Measurements from ENCODE around the gene SNUPN. TPM values are rescaled to one million over a fixed set of nuclear protein-coding genes. Genes with fewer than 3 reads are reported as not detected.

The SNUPN gene
- total RNA-seq, 2 donors from 2014 or later = 17.2 to 26.4 TPM

- Histone ChIP-seq H3K9me3 (ENCODE audit: control insufficient read depth, low read length) (no peaks in the 10 kb centered on the region), H3K27ac (ENCODE audit: low read depth, low read length) (no peak overlapping the region), H3K27me3 (ENCODE audit: control insufficient read depth, insufficient read depth, low read length, poor library complexity, severe bottlenecking) (no peaks in the 10 kb centered on the region), H3K9ac (ENCODE audit: extremely low read depth, low read length, poor library complexity, severe bottlenecking) (no peak overlapping the region), H3K36me3 (ENCODE audit: control insufficient read depth, insufficient read depth, low read length) (no peaks in the 10 kb centered on the region), H3K4me3 (ENCODE audit: low read length) (no peak overlapping the region), H3K4me1 (ENCODE audit: control insufficient read depth, insufficient read depth, low read length) (no peaks in the 10 kb centered on the region)
- Mint-ChIP-seq H3K36me3 (ENCODE audit: low read depth) (no peaks in the 10 kb centered on the region), H3K4me1 (peaks cover 8% of the 10 kb centered on the region), H3K9me3 (no peaks in the 10 kb centered on the region), H3K27me3 (ENCODE audit: insufficient read depth) (no peaks in the 10 kb centered on the region), H3K27ac (no peak overlapping the region), H3K4me3 (no peak overlapping the region)
- TF ChIP-seq CTCF (conservative IDR thresholded peaks at IDR 0.05) = no peak
- no peak for DNase-seq
These were observed 6.4 kb upstream of the SNUPN start for GRCh38 chr15:75631935-75632334.

GRCh38 chr15:75622505-75622904, 3.0 kb downstream of the SNUPN start:
- no peaks in the 10 kb centered on the region for H3K27me3 Mint-ChIP-seq (ENCODE audit: insufficient read depth)
- peaks cover 21% of the 10 kb centered on the region for H3K36me3 Mint-ChIP-seq (ENCODE audit: low read depth)
- Histone ChIP-seq H3K4me1 (ENCODE audit: control insufficient read depth, insufficient read depth, low read length) (no peaks in the 10 kb centered on the region), H3K27me3 (ENCODE audit: control insufficient read depth, insufficient read depth, low read length, poor library complexity, severe bottlenecking) (no peaks in the 10 kb centered on the region), H3K4me3 (ENCODE audit: low read length) (no peak overlapping the region), H3K27ac (ENCODE audit: low read depth, low read length) (no peak overlapping the region), H3K9me3 (ENCODE audit: control insufficient read depth, low read length) (no peaks in the 10 kb centered on the region), H3K36me3 (ENCODE audit: control insufficient read depth, insufficient read depth, low read length) (peaks cover 21% of the 10 kb centered on the region), H3K9ac (ENCODE audit: extremely low read depth, low read length, poor library complexity, severe bottlenecking) (no peak overlapping the region)
- no peak overlapping the region for H3K4me3 Mint-ChIP-seq
- no peak for TF ChIP-seq CTCF (conservative IDR thresholded peaks at IDR 0.05)
- DNase-seq = no peak
- H3K4me1 Mint-ChIP-seq = peaks cover 7% of the 10 kb centered on the region
- H3K27ac Mint-ChIP-seq = no peak overlapping the region
- no peaks in the 10 kb centered on the region for H3K9me3 Mint-ChIP-seq
- 89 to 94% methylated on average over 2 of the region's 2 CpGs for WGBS, 2 experiments (ENCODE audit: insufficient coverage in 1 of 2, insufficient read length in 1 of 2)

GRCh38 chr15:75620841-75621391, 4.6 kb downstream of the SNUPN start:
- peaks cover 34% of the 10 kb centered on the region for H3K36me3 Mint-ChIP-seq (ENCODE audit: low read depth)
- 95 to 99% methylated on average over 5 to 7 of the region's 7 CpGs for WGBS, 2 experiments (ENCODE audit: insufficient coverage in 1 of 2, insufficient read length in 1 of 2)
- Histone ChIP-seq H3K4me1 (ENCODE audit: control insufficient read depth, insufficient read depth, low read length) (no peaks in the 10 kb centered on the region), H3K36me3 (ENCODE audit: control insufficient read depth, insufficient read depth, low read length) (peaks cover 34% of the 10 kb centered on the region), H3K4me3 (ENCODE audit: low read length) (no peak overlapping the region), H3K9ac (ENCODE audit: extremely low read depth, low read length, poor library complexity, severe bottlenecking) (no peak overlapping the region), H3K27me3 (ENCODE audit: control insufficient read depth, insufficient read depth, low read length, poor library complexity, severe bottlenecking) (no peaks in the 10 kb centered on the region), H3K27ac (ENCODE audit: low read depth, low read length) (no peak overlapping the region), H3K9me3 (ENCODE audit: control insufficient read depth, low read length) (no peaks in the 10 kb centered on the region)
- DNase-seq = no peak
- TF ChIP-seq CTCF (conservative IDR thresholded peaks at IDR 0.05) = no peak
- H3K4me3 Mint-ChIP-seq = no peak overlapping the region
- H3K4me1 Mint-ChIP-seq = no peaks in the 10 kb centered on the region
- no peak overlapping the region for H3K27ac Mint-ChIP-seq
- no peaks in the 10 kb centered on the region for H3K9me3 Mint-ChIP-seq
- H3K27me3 Mint-ChIP-seq (ENCODE audit: insufficient read depth) = no peaks in the 10 kb centered on the region

All from endodermal cell (in vitro differentiated cells).